Superior temporal gyrus (tissue), 1 donor: ENCODE measurements around the gene PLP2.
"Not testable (repeated sequence)": the region's sequence is repeated elsewhere in the genome, so short reads cannot be mapped to it uniquely, and the experiment has no call there.

Experiments
- DNase-seq: peaks from one replicate; pipeline ENCODE4 v3.0.0-alpha.2; 2016; ENCODE audit errors: extremely low spot score

Gene PLP2

GRCh38 chrX:49163555-49164419 lies 7.9 kb upstream of the PLP2 start:
- peak; percentile 82 for DNase-seq

GRCh38 chrX:49164589-49165360 lies 6.9 kb upstream of the PLP2 start:
- no peak for DNase-seq

DNA sequence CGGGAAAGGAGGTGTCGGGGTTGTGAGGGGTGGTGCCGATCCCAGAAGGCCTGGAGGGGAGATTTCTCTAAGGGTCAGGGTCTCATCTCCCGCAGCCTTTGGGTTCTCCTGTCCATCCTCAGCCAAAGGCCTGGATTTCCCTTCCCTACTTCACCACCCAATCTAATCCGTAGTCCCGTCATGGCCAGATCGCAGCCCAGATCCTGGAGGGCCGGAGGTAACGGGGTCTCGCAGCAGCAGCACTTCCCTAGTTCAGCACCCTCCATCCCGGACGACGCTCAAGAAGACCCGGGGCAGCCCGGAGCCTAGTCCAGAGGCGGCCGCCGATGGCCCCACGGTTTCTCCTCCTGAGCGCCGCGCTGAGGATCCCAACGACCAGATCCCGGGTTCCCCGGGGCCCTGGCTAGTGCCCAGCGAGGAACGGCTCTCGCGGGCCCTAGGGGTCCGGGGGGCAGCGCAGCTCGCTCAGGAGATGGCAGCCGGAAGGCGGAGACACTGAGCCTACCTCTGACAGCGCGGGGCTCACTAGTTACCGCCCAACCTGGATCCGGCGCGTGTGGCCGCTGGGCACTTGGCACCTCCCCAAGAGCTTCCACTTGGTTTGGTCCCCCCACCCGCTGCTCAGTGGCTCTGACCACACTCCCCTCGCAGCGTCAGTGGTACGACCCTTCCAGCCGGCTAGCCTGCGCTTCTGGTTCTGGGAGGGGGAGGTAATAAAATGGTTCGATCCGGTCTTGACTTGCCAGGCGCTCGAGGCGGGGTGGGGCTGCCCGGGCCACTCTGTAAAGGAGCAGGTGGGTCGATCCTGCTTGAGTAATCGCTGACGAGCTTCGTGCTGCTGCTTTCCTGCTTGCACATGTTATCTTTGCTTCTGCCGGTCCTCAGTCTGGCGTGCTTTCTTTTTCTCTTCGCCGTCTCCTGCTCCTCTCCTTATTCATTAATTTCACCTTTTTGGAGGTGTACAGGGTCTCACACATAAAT lies 5.5 kb upstream of the PLP2 start:
- DNase-seq, result peak; percentile 15

DNA sequence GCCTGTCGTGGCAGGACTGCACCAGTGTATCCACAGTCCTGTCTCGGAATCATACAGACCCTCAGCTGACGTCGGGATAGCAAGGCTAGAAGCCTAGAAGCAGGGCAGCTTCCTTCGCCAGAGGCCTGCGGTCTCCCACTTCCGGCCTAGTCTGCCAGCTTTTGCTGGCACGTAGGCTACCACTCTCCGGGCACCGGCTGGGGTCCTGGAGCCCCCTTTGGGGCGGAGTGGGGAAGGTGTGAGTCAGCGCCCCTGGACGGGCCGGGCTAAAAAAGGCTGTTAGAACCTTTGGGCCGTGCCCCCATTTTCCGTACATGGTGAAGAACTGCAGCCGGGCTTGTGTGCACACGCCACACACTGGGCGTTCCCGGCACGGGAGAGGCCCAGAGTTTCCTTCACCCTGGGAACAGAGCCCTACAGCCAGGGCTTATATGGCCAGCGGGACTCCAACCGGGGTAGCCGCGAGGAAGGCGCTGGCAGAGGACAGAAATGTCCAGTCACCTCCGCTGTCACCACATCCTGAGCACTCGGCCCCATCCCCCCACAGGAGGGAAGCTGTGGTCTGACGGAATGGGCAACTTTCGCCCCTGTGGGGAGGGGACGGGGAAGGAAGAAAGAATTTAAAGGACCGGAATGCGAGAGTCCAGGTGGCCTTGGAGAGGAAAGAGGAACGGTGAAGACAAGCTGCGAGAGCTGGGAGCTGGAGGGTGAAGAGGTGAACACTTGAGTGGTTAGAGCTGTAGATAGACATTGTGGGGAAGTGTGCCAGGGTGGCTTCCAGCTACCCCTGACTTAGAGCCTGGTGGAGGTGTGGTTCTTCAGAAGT lies 4.6 kb upstream of the PLP2 start:
- DNase-seq, result no peak

- no peak for DNase-seq
Observed at GRCh38 chrX:49167740-49168108, 4.0 kb upstream of the PLP2 start.

GRCh38 chrX:49172280-49172780 lies 632 bp downstream of the PLP2 start:
- DNase-seq, result no peak

DNA sequence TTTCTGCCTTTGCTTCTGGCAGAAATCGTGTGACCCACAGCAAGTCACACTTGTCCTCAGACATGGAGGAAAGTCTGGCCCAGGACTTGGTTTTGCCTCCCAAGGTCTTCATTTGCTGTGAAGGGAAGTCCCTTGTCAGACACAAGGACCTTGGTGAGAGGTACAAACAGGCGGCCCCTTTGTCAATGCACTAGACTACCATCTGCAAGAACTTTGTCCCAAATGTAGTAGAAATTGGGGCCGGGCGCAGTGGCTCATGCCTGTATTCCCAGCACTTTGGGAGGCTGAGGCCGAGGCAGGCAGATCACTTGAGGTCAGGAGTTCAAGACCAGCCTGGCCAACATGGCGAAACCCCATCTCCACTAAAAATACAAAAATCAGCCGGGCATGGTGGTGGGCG lies 1.8 kb downstream of the PLP2 start:
- DNase-seq, result not testable (repeated sequence)

- DNase-seq, result no peak
Observed at GRCh38 chrX:49174723-49175122, 3.0 kb downstream of the PLP2 start.

- DNase-seq, result no peak
Observed at GRCh38 chrX:49175435-49176274, 4.0 kb downstream of the PLP2 start.

DNA sequence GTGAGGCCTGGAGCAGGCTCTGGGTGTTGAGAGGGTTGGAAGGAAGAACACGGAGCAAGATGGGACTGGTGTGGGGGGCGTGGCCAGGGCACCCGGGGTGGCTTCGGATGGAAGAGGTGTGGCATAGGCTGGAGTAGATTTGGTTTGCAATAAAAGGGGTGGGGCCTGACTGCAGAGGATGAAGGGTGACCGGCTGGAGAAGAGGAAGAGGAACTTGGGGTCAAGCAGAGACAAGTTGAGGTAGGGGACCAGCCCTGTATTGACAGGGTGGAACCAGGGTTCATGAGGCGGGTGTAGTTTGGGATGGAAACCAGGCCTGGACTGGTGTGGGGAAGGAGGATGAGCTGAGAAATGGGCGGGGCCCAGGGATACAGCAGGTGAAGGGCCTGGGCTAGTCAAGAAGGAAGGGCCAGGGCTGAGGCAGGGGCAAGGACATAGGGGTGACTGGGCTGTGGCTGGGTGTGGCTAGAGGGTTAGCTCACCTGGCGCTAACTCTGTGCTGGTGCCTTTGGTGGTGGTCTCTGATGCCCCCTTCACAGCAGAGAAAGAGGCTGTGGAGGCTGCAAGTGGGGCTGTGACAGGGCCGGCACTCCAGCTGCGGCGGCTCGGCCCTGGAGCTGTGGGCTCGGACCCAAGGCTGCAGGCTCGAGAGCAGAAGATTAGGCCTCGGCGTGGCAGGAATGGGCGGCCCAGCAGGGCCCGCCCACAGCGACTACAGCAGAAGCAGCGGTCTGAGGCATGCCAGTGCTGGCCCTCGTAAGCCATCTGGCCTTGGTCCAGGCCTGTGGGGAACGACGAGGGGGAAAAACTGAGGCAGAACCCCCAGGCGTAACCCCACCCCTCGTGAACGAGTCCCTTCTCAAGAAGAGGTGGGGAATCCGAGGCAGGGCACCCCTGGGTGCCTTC lies 5.0 kb downstream of the PLP2 start:
- no peak for DNase-seq

GRCh38 chrX:49177338-49177833 lies 5.7 kb downstream of the PLP2 start:
- no peak for DNase-seq

- DNase-seq, result no peak
Observed at GRCh38 chrX:49177873-49178480, 6.3 kb downstream of the PLP2 start.

GRCh38 chrX:49178537-49178936 lies 6.8 kb downstream of the PLP2 start:
- no peak for DNase-seq

GRCh38 chrX:49179358-49179757 lies 7.7 kb downstream of the PLP2 start:
- no peak for DNase-seq

DNA sequence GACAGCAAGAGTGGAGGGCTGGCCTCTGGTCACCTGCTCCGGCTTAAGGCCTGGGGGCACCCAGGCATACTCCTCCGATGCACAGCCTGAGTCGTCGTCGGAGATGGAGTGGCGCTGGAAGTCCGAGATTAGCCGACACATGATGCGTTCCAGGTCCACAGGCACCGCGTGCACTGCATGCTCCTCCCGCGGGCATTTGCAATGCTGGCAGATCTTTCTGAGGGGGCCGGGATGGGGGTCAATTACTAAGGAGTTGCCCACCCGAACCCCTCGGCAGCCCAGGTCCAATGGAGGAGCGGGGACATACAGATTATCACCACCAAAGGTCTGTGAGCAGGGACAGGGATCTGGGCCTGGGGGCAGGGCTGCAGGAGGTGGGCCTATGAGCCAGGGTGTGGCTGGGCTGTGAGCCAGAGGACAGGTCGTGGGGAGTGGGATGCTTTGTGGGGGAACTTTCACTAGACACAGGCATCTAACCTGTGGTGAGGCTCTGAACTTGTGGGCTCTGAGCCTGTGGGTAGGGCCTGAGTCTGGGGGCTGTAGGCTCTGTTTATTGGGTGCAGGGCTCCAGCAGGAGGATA lies 12.1 kb downstream of the PLP2 start:
- DNase-seq, result no peak

DNA sequence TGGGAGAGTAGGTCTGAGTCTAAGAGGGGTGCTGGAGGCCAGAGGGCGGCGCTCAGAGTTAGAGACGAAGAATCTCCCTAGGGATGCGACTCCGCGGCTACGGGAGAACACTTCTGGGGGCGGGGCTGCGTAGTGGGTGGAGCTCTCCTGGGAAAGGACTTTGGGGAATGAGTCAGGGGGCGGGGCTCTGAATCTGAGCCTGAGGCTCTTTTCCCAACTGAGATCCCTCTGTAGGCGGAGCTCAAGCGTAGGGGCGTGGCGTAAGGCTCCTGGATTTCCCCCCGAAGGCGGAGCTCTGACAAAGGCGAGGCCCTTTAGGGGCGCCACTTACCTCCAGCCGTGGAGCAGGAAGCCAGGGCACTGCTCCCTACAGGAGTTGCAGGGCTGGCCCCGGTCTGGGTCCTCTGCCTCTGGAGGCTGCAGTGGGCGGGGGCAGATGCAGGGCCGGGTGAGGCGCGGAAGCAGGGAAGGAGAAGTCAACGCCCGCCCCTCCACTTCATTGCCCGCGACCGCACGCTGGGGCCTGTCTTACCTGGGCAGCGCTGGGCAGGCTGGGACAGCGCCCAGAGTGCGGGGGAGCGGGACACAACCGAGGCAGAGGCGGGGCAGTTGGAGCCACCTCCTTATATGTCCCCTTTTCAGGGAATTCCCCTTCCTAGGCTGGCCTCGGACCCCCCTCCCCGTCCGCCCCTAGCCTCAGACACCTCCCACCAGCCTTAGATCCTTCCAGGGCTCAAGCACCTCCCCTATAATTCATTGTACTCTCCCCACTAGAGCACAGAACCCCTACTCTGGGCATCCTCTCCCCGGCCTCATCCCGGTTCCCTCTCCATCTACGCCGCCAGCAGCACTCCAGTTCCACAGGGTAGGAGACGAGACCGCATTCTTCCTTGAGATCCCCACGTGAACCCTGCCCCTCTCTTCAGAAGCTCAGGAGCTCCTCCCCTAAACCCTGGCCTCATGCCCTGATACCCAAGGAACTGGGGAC lies 12.9 kb downstream of the PLP2 start:
- DNase-seq, result no peak
